GM10847 (cell line): ENCODE data around the gene TRAF2.
A peak's percentile ranks its signal among the peaks of the same experiment; 100 is the strongest.
"Not testable (repeated sequence)": the region's sequence is repeated elsewhere in the genome, so short reads cannot be mapped to it uniquely, and the experiment has no call there.

Source experiments
- POLR2A ChIP-seq: IDR thresholded peaks from 2 replicates; pipeline ENCODE4 v1.6.1; 2011; ENCODE audit not compliant: insufficient read length; ENCODE audit errors: extremely low read depth

Gene TRAF2, protein sequence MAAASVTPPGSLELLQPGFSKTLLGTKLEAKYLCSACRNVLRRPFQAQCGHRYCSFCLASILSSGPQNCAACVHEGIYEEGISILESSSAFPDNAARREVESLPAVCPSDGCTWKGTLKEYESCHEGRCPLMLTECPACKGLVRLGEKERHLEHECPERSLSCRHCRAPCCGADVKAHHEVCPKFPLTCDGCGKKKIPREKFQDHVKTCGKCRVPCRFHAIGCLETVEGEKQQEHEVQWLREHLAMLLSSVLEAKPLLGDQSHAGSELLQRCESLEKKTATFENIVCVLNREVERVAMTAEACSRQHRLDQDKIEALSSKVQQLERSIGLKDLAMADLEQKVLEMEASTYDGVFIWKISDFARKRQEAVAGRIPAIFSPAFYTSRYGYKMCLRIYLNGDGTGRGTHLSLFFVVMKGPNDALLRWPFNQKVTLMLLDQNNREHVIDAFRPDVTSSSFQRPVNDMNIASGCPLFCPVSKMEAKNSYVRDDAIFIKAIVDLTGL

DNA sequence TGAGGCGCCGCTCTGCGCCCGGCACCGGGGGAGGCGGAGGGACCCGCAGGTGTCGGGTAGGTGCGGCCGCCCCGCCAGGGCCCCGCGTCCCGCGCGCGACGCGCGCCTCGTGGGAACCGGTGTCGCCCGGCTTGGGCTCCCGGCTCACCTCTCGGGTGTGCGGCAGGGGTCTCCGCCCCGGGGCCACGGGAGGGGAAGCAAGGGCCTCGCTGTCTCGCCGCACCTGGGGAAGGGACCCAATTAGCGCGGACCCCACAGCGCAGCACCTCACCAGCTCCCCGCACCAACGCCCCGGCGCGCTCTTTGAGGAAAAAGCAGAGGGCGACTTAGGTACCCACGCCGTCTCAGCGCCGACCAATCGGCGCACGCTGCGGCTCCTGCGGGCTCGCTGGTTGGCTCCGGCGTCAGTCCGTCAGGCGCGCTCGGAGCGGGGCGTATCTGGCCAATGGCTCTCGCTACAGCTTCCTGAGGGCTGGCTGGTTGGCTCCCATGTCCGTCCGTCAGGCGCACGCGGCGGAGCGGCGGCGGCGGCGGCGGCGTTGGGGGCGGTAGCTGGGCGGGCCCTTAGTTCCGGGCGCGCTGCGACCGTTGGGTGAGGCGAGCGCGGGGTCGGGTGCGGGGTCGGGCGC lies at the start of gene TRAF2:
TRAF2 (plus strand) TSS at position 567 of the 629 bp plus-strand sequence. CDS start 12,225 bp downstream, outside the sequence.
- peak; percentile 92 for TF ChIP-seq POLR2A

GRCh38 chr9:136837146-136837855 lies 49.0 kb upstream of the TRAF2 start:
- no peak for TF ChIP-seq POLR2A

GRCh38 chr9:136838314-136839228 lies 47.7 kb upstream of the TRAF2 start:
- no peak for TF ChIP-seq POLR2A

- no peak for TF ChIP-seq POLR2A
Observed at GRCh38 chr9:136839229-136840139, 46.8 kb upstream of the TRAF2 start.

DNA sequence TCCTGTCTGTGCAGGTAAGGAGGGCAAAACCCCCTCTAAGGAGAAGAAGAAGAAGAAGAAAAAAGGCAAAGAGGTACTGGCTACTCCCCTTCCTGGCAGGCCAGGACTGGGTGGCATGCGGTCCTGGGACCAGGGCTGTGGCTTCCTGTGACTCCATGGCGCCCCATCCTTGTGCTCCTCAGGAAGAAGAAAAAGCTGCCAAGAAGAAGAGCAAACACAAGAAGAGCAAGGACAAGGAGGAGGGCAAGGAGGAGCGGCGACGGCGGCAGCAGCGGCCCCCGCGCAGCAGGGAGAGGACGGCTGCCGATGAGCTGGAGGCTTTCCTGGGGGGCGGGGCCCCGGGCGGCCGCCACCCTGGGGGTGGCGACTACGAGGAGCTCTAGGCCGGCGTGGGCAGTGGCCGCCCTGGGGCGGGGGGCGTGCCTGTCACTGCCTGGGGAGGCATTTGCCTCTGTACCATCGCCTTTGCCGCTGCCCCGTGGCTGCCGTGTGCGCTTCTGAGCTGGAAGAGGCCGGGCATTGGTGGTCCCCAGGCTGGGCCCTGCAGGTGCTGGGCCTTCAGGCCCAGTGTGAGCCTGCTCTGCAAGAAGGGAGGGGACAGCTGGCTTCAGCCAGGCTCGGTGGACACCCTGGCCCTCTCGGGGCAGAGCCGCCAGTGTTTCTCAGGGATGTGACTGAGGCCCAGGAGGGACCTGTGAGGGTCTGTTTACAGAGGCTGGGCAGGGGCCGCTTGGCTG lies 46.0 kb upstream of the TRAF2 start:
- TF ChIP-seq POLR2A = no peak

GRCh38 chr9:136840877-136841645 lies 45.3 kb upstream of the TRAF2 start:
- no peak for TF ChIP-seq POLR2A

GRCh38 chr9:136842380-136842948 lies 43.9 kb upstream of the TRAF2 start, which contains the start of gene AJM1:
Gene AJM1 (plus strand): TSS chr9:136842478. CDS start chr9:136844415, 1,937 bp downstream.
- TF ChIP-seq POLR2A = not testable (repeated sequence)

GRCh38 chr9:136844761-136845464 lies 41.4 kb upstream of the TRAF2 start:
- TF ChIP-seq POLR2A = no peak

DNA sequence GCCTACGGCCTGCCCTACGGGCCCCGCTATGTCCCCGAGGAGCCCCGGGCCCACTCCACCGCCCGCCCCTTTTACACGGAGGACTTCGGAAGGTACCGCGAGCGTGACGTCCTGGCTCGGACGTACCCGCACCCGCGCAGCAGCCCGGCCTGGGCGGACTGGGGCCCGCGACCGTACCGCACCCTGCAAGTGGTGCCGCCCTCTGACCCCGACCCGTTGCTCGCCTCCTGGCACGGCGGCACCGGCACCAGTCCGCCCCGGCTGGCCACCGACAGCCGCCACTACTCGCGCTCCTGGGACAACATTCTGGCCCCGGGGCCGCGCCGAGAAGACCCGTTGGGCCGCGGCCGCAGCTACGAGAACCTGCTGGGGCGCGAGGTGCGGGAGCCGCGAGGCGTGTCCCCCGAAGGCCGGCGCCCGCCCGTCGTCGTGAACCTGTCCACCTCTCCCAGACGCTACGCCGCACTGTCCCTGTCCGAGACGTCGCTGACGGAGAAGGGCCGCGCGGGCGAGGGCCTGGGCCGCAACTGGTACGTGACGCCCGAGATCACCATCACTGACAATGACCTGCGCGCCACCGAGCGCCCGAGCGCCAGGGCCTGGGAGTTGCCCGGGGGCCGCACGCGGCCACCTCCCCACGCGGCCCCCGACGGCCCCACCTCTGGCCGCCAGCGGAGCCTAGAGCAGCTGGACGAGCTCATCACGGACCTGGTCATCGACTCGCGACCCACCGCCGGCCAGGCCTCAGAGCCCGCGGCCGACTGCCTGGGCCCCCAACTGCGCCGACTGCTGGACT lies 40.7 kb upstream of the TRAF2 start:
- TF ChIP-seq POLR2A = no peak

GRCh38 chr9:136846376-136847087 lies 39.8 kb upstream of the TRAF2 start:
- TF ChIP-seq POLR2A = no peak
